Measurements from ENCODE around the gene NARS2. TPM values are rescaled to one million over a fixed set of nuclear protein-coding genes. Genes with fewer than 3 reads are reported as not detected.
"Not testable (repeated sequence)": the region's sequence is repeated elsewhere in the genome, so short reads cannot be mapped to it uniquely, and the experiment has no call there.

NARS2 gene, protein sequence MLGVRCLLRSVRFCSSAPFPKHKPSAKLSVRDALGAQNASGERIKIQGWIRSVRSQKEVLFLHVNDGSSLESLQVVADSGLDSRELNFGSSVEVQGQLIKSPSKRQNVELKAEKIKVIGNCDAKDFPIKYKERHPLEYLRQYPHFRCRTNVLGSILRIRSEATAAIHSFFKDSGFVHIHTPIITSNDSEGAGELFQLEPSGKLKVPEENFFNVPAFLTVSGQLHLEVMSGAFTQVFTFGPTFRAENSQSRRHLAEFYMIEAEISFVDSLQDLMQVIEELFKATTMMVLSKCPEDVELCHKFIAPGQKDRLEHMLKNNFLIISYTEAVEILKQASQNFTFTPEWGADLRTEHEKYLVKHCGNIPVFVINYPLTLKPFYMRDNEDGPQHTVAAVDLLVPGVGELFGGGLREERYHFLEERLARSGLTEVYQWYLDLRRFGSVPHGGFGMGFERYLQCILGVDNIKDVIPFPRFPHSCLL
- 23.1 TPM for total RNA-seq

GRCh38 chr11:78574386-78575381 lies at the start of gene NARS2:
NARS2 (minus strand) TSS chr11:78574864; CDS start chr11:78574488, 376 bp downstream.
- DNase-seq (ENCODE audit: low spot score), result peak; percentile 98

DNA sequence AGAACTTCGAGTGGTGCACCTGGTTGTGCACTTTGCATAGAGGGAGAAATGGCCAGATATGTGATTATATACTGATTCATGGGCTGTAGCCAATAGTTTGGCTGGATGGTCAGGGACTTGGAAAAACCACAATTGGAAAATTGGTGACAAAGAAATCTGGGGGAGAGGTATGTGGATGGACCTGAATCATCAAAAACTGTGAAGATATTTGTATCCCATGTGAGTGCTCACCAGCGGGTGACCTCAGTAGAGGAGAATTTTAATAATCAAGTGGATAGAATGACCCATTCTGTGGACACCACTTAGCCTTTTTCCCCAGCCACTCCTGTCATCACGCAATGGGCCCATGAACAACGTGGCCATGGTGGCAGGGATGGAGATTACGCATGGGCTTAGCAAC lies 48.0 kb upstream of the NARS2 start:
- no peak for DNase-seq (ENCODE audit: low spot score)

- no peak for DNase-seq (ENCODE audit: low spot score)
Observed at GRCh38 chr11:78620159-78620558, 45.5 kb upstream of the NARS2 start.

- DNase-seq (ENCODE audit: low spot score), result no peak
Observed at GRCh38 chr11:78615724-78616123, 41.1 kb upstream of the NARS2 start.

DNA sequence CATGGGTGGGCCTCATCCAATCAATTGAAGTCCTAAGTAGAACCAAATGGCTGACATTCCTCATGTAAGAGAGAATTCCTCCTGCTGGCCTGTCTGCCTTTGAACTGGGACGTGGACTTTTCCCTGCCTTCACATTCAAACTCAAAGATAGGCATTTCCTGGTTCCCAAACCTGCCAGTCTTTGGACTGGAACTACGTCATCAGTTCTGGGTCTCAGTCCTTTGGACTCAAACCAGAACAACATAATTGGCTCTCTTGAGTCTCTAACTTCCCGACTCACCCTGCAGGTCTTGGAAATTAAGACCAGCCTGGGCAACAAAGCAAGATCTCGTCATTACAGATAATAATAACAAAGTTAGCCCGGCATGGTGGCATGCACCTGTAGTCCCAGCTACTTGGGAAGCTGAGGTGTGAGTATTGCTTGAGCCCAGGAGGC lies 38.7 kb upstream of the NARS2 start:
- DNase-seq (ENCODE audit: low spot score), result no peak

DNA sequence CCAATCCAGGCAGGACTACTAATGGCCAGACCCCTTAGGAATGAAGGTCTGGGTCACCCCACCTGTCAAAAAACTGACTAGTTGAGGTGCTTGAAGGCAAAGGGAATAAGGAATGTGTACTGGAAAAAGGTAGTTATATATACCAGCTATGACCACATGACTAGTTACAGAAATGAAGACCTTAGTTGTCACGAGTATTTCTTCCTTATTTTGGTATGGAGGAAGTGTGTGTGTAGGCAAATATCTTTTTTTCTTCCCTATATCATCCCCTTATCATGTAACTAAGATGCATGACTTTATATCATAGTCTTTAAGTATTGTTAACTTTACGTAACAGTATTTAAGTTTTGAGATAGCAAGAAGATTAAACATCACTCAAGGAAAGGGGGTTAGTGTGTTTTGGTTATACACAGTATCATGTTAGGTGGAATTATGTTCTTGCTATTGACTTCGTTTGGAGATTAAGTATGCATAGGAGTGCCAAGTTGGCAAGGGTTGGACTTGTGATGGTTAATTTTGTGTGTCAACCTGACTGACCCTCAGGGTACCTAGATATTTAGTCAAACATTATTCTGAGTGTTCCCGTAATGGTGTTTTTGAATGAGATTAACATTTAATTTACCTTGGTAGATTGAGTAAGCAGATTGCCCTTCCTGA lies 38.2 kb upstream of the NARS2 start:
- DNase-seq (ENCODE audit: low spot score), result no peak

GRCh38 chr11:78609321-78609720 lies 34.7 kb upstream of the NARS2 start:
- not testable (repeated sequence) for DNase-seq (ENCODE audit: low spot score)

DNA sequence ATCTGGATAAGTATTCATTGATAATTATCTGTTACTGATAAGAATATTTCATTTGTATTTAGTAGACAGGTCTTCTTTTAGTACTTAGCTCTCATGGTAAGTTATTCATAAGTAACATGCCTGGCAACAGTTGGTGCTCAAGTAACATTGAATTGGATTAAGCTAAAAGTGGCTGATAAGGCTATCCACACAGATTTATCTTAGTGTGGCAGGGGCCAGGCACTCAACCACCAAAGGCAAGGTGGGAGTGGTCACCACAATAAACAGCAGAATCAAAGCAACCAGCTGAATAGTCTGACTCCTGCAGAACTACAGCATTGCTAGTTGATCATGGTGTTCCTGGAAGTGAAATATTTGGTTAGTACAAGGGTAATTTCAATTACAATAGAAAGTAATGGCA lies 33.0 kb upstream of the NARS2 start:
- no peak for DNase-seq (ENCODE audit: low spot score)

DNA sequence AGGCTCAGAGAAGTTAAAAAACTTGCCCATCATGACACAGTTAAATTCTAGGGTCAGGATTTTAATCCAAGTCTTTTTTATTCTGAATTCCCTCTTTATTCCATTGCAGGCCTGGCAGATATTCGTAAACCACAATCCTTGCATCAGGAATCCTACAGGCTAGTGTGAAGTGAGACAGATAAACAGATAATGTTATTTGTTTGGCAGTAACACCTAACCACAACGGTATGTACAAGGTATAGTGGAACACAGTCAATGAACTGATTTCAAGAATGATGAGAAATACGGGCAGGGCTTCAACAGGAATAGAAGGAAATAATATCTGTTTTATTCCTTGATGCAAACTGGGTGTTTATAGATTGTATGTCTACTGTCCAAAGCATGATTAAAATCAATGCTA lies 32.0 kb upstream of the NARS2 start:
- DNase-seq (ENCODE audit: low spot score), result no peak

GRCh38 chr11:78605296-78605695 lies 30.6 kb upstream of the NARS2 start:
- DNase-seq (ENCODE audit: low spot score), result no peak

GRCh38 chr11:78603792-78604191 lies 29.1 kb upstream of the NARS2 start:
- no peak for DNase-seq (ENCODE audit: low spot score)

GRCh38 chr11:78602771-78603170 lies 28.1 kb upstream of the NARS2 start:
- not testable (repeated sequence) for DNase-seq (ENCODE audit: low spot score)

DNA sequence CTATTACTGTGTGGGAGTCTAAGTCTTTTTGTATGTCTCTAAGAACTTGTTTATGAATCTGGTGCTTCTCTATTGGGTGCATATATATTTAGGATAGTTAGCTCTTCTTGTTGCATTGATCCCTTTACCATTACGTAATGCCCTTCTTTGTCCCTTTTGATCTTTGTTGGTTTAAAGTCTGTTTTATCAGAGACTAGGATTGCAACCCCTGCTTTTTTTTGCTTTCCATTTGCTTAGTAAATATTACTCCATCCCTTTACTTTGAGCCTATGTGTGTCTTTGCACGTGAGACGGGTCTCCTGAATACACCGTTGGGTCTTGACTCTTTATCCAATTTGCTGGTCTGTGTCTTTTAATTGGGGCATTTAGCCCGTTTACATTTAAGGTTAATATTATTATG lies 26.4 kb upstream of the NARS2 start:
- DNase-seq (ENCODE audit: low spot score), result not testable (repeated sequence)

DNA sequence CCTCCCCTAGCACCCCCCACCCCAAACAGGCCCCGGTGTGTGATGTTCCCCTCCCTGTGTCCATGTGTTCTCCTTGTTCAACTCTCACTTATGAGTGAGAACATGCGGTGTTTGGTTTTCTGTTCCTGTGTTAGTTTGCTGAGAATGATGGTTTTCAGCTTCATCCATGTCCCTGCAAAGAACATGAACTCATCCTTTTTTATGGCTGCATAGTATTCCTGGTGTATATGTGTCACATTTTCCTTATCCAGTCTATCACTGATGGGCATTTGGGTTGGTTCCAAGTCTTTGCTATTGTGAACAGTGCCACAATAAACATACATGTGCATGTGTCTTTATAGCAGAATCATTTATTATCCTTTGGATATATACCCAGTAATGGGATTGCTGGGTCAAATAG lies 22.9 kb upstream of the NARS2 start:
- DNase-seq (ENCODE audit: low spot score), result not testable (repeated sequence)

DNA sequence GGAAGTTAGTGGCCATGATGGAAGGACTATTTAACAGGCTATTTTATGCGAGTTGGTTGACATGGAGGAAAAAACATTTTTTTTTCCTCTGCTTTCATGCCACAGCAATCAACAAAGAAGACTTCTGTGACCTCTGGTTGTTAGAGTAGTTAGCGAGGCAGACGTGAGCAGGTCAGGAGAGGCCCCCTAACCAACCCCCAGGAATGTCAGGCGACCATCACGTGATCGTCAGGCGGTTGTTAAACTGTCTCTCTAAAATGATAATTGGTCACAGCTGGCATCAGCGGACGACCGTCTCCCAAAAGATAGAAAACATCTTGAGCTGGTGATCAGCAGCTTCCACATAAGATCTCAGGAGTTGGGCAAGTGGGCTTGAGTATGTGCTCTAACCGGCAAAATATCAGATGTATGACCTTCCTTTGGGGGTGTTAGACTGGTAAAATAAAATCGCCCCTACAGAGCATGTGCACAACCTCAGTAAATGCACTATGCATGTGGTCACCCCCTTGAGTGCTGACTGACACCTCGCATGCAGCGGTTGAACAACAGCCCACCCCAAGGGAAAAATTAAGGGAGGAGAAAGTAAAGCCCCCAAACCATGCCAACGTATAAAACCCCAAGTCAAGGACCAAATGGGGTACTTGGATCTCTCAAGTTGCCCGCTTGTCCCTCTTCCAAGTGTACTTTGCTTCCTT lies 20.9 kb upstream of the NARS2 start:
- peak; percentile 47 for DNase-seq (ENCODE audit: low spot score)

- no peak for DNase-seq (ENCODE audit: low spot score)
Observed at GRCh38 chr11:78594814-78595213, 20.1 kb upstream of the NARS2 start.

GRCh38 chr11:78588517-78588916 lies 13.9 kb upstream of the NARS2 start:
- DNase-seq (ENCODE audit: low spot score), result no peak

DNA sequence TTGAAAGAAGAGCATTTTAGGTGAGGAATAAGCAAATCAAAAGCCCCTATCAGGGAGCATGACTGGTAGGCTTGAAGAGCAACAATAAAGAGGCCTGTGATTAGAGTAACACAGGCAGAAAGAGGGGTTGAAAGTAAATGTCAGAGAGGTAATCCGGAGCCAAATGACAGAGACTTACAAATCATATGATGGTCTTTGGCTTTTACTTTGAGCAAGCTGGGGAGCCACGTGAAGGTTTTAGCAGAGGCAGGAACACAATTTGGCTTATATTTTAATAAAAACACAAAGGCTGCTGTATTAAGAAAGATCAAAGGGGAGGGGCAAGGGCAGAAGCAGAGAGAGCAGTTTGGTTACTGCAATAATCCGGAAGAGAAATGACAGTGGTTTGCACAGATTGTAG lies 12.8 kb upstream of the NARS2 start:
- DNase-seq (ENCODE audit: low spot score), result no peak

- no peak for DNase-seq (ENCODE audit: low spot score)
Observed at GRCh38 chr11:78586452-78587046, 11.9 kb upstream of the NARS2 start.

DNA sequence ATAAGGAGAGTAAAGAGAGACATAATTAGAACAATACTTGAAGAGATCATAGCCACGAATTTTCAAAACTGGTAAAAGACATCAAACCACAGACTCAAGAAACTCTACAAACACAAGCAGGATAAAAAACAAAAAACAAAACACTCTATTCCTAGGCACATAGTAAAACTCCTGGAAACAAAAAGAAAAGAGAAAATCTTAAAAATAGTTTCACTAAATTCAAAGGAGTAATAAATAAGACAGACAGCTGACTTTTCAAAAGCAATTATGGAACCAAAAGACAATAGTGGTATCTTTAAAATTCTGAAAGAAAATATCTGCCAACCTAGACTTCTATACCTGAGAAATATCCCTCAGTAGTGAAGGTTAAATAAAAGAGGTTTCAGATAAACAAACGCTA lies 9.2 kb upstream of the NARS2 start:
- no peak for DNase-seq (ENCODE audit: low spot score)

DNA sequence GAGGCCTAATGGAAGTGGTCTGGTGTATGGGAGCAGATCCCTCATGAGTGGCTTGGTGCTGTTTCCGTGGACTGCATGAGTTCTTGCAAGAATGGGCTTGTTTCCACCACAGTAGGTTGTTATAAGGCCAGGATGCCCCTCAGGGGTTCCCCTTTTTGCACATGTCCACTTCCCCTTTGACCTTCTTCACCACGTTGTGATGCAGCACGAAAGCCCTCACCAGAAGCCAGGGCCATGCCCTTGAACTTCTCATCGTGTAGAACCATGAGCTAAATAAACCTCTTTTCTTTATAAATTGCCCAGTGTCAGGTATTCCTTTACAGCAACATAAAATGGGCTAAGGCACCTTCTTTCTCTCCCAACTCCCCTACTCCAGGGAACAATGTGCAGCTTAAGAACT lies 2.8 kb upstream of the NARS2 start:
- no peak for DNase-seq (ENCODE audit: low spot score)

Measured in ureter (tissue), 1 donor.